Endodermal cell (in vitro differentiated cells): Measurements from ENCODE around the gene TRAK1. TPM values are rescaled to one million over a fixed set of nuclear protein-coding genes. Genes with fewer than 3 reads are reported as not detected.

ENCODE experiments used
- DNase-seq: peaks from one replicate; pipeline ENCODE4 v3.0.0-alpha.2; 2017
- H3K27ac ChIP-seq: 2 replicates; pipeline ENCODE4 v1.5.1; 2013; ENCODE audit warnings: mild to moderate bottlenecking, low read depth, low read length, moderate library complexity
- H3K27me3 ChIP-seq: 2 replicates; pipeline ENCODE4 v1.6.1; 2013; ENCODE audit warnings: mild to moderate bottlenecking, low read length, moderate library complexity; ENCODE audit not compliant: insufficient read depth, control insufficient read depth, poor library complexity, severe bottlenecking
- H3K36me3 ChIP-seq: 2 replicates; pipeline ENCODE4 v1.7.0; 2013; ENCODE audit warnings: mild to moderate bottlenecking, low read length, moderate library complexity; ENCODE audit not compliant: control insufficient read depth, insufficient read depth
- H3K4me1 ChIP-seq: one replicate; pipeline ENCODE4 v1.7.0; 2013; ENCODE audit warnings: low read length; ENCODE audit not compliant: control insufficient read depth, insufficient read depth
- H3K4me3 ChIP-seq: 2 replicates; pipeline ENCODE4 v1.5.1; 2013; ENCODE audit warnings: mild to moderate bottlenecking, low read length, moderate library complexity
- H3K9ac ChIP-seq: 2 replicates; pipeline ENCODE4 v1.6.1; 2013; ENCODE audit warnings: mild to moderate bottlenecking, low read length, moderate library complexity; ENCODE audit not compliant: poor library complexity, severe bottlenecking; ENCODE audit errors: extremely low read depth
- H3K9me3 ChIP-seq: 2 replicates; pipeline ENCODE4 v1.6.1; 2013; ENCODE audit warnings: mild to moderate bottlenecking, low read length, moderate library complexity; ENCODE audit not compliant: control insufficient read depth
- H3K27ac Mint-ChIP-seq: 2 replicates; pipeline ENCODE4 v1.8.0; 2020; ENCODE audit warnings: mixed read lengths
- H3K27me3 Mint-ChIP-seq: 2 replicates; pipeline ENCODE4 v1.8.0; 2021; ENCODE audit warnings: mild to moderate bottlenecking, mixed read lengths; ENCODE audit not compliant: insufficient read depth
- H3K36me3 Mint-ChIP-seq: 2 replicates; pipeline ENCODE4 v1.8.0; 2020; ENCODE audit warnings: low read depth, mixed read lengths
- H3K4me1 Mint-ChIP-seq: 2 replicates; pipeline ENCODE4 v1.8.0; 2020; ENCODE audit warnings: mixed read lengths
- H3K4me3 Mint-ChIP-seq: 2 replicates; pipeline ENCODE4 v1.8.0; 2020; ENCODE audit warnings: mild to moderate bottlenecking, moderate library complexity, mixed read lengths
- H3K9me3 Mint-ChIP-seq: 2 replicates; pipeline ENCODE4 v1.8.0; 2020; ENCODE audit warnings: mild to moderate bottlenecking, mixed read lengths
- CTCF ChIP-seq: fragments of 200-600 bp; sonication (generic); conservative IDR thresholded peaks from 2 replicates; pipeline ENCODE4 v1.5.0; 2021; ENCODE audit warnings: antibody characterized with exemption, mild to moderate bottlenecking
- WGBS, 2 experiments: methylation state at CpG; one replicate each; pipeline versions ENCODE4 v1.1.5 to v1.1.7; 2013; ENCODE audit warnings: missing lambda C conversion rate in 2 of 2, mixed read lengths in 1 of 2; ENCODE audit not compliant: insufficient coverage in 1 of 2, insufficient read length in 1 of 2; 5-methylcytosine and 5-hydroxymethylcytosine counted together
- total RNA-seq, 2 donors: library from RNA; stranded (reverse); fragmentation: NEBNext Ultra II Directional in 1 of 2; extraction: Animal tissue kit (Norgen Biotek cat#: 25700) in 1 of 2; gene quantifications; 2 replicates in 1 of 2; 3 replicates in 1 of 2; pipeline ENCODE4 v1.2.1, GENCODE V29; 2021

Gene TRAK1
- total RNA-seq, 2 donors from 2014 or later: 29.8 to 31.0 TPM

DNA sequence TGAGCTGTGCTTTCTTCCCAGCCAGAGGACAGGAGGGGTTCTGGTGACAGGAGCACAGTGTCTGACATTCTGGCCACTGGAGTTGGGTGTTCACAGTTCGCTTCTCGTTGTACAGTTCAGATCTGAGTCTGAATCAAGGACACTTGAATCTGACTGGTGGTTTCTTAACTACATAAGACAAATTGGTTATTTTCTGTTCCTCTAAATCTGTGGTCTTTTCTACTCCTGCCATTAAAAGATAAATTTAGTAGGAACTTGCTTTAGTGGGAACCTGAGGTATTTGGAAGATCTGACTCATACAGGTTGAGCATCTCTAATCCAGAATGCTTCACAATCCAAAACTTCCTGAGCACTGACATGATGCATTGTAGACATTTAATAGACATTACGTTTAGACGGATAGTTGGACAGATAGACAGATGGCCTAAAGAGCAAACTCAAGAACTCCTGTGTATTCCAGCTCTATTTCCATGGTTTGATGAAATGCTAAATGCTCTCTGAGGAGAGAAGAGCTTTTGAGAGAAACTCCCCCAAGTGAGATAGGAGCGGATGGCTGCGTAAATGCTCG, 103.9 kb downstream of the TRAK1 start:
- H3K9me3 ChIP-seq: no peaks in the 10 kb centered on the region
- no peaks in the 10 kb centered on the region for H3K27me3 Mint-ChIP-seq
- no peak for TF ChIP-seq CTCF

DNA sequence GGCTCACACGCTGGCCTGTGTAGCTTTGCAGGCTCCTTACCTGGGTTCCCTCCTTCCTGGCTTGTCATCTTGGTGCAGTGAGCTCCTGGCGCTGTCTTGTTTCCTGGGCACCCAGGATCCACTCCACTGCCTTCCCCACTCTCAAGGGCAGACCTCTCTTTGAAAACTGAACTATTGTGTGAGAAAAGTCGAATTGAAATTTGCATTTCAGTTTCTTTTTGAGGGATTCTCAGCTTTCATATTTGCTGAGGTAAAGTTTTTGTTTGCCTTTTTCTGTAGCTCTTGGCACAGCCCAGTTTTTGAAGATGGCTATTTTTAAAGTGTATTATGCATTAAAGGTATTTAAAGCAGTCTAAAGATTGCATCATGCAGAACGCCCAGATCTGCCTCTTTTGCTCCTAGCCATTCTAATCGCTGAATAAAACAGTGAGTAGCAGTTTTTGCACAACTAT, 104.7 kb downstream of the TRAK1 start:
- Mint-ChIP-seq H3K27me3 (no peaks in the 10 kb centered on the region), H3K27ac (peak overlapping the region; percentile 58), H3K4me1 (peaks cover 7% of the 10 kb centered on the region), H3K9me3 (no peaks in the 10 kb centered on the region), H3K4me3 (no peak overlapping the region), H3K36me3 (peaks cover 50% of the 10 kb centered on the region)
- no peaks in the 10 kb centered on the region for H3K4me1 ChIP-seq
- H3K27ac ChIP-seq: peak overlapping the region; percentile 16
- H3K9ac ChIP-seq: no peak overlapping the region
- 89 to 93% methylated on average over 4 to 5 of the region's 5 CpGs for WGBS, 2 experiments
- no peaks in the 10 kb centered on the region for H3K27me3 ChIP-seq
- DNase-seq: no peak
- peaks cover 70% of the 10 kb centered on the region for H3K36me3 ChIP-seq
- no peaks in the 10 kb centered on the region for H3K9me3 ChIP-seq
- TF ChIP-seq CTCF: no peak
- no peak overlapping the region for H3K4me3 ChIP-seq

More for the DNA sequence above, 103.9 kb downstream of the TRAK1 start:
- H3K9ac ChIP-seq: no peak overlapping the region
- 96 to 100% methylated on average over 2 to 7 of the region's 7 CpGs for WGBS, 2 experiments
- Mint-ChIP-seq H3K9me3 (no peaks in the 10 kb centered on the region), H3K4me1 (peaks cover 10% of the 10 kb centered on the region), H3K27ac (no peak overlapping the region), H3K36me3 (peaks cover 43% of the 10 kb centered on the region), H3K4me3 (no peak overlapping the region)
- H3K27ac ChIP-seq: no peak overlapping the region
- no peaks in the 10 kb centered on the region for H3K4me1 ChIP-seq
- H3K4me3 ChIP-seq: no peak overlapping the region
- H3K36me3 ChIP-seq: peaks cover 61% of the 10 kb centered on the region
- no peaks in the 10 kb centered on the region for H3K27me3 ChIP-seq
- no peak for DNase-seq

- Histone ChIP-seq H3K27ac (no peak overlapping the region), H3K9ac (no peak overlapping the region), H3K4me1 (no peaks in the 10 kb centered on the region), H3K9me3 (no peaks in the 10 kb centered on the region), H3K27me3 (no peaks in the 10 kb centered on the region), H3K36me3 (peaks cover 76% of the 10 kb centered on the region), H3K4me3 (no peak overlapping the region)
- H3K36me3 Mint-ChIP-seq: peaks cover 65% of the 10 kb centered on the region
- 94% methylated on average over 3 of the region's 3 CpGs; no CpG with 5 or more reads in 1 of the 2 experiments for WGBS, 2 experiments
- no peak for DNase-seq
- no peaks in the 10 kb centered on the region for H3K4me1 Mint-ChIP-seq
- H3K27ac Mint-ChIP-seq: peak overlapping the region; percentile 5
- H3K9me3 Mint-ChIP-seq: no peaks in the 10 kb centered on the region
- TF ChIP-seq CTCF: no peak
- H3K27me3 Mint-ChIP-seq: no peaks in the 10 kb centered on the region
- H3K4me3 Mint-ChIP-seq: no peak overlapping the region
Measured at GRCh38 chr3:42198709-42199108, 107.6 kb downstream of the TRAK1 start.
